SW480 (cell line): ENCODE measurements around the gene EFHD2.
"Not testable (repeated sequence)": the region's sequence is repeated elsewhere in the genome, so short reads cannot be mapped to it uniquely, and the experiment has no call there.

ENCODE experiments used
- DNase-seq: peaks from one replicate; pipeline ENCODE4 v3.0.0-alpha.2; 2016; ENCODE audit warnings: low spot score

The EFHD2 gene

DNA sequence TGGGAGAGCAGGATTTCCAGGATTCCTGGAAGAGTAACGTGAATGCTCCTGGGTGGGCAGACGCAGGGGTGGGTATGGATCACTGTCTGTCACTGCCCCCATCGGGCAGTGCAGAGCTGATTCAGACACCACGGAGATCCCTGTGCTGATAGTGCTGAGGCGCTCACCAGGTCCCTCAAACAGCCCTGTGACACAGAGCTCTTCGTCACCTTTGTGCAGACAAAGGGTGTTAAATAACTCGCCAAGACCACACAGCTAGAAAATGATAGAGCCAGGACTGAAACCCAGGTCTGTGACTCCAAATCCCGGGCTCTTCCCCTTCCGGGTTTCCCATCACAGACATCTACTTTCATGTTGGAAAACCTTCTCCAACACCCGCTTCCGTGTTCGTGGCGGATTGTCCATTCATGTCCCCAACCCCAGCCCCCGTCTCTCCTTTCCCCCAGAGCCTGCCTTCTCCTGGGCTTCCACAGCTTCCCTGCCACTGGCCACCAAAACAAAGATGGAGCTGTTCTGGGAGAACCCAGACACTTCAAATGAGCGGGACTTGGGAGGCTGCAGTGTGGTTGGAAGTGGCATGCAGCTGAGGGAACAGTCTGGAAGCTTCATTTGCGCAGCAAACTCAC lies 2.6 kb downstream of the EFHD2 start:
- peak; percentile 23 for DNase-seq

DNA sequence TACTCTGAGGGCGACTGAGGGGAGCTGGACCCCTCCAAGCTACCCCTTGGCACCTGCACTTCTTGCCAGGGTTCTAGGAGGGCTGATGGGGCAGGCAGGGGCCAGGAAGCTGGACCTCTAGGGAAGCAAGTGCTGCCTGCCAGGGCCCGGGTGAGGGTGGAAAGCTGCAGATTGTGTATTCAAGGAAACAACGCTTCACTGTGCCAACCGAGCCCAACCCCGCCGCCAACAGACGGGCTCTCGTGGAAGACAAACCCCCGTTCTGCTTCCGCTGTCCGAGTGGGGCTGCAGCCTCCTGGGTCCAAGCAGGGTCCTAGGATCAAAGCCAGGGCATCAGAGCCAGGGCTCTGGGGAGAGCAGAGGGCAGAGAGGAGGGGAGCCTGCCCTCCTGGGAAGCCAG lies 3.2 kb downstream of the EFHD2 start:
- DNase-seq, result no peak

DNA sequence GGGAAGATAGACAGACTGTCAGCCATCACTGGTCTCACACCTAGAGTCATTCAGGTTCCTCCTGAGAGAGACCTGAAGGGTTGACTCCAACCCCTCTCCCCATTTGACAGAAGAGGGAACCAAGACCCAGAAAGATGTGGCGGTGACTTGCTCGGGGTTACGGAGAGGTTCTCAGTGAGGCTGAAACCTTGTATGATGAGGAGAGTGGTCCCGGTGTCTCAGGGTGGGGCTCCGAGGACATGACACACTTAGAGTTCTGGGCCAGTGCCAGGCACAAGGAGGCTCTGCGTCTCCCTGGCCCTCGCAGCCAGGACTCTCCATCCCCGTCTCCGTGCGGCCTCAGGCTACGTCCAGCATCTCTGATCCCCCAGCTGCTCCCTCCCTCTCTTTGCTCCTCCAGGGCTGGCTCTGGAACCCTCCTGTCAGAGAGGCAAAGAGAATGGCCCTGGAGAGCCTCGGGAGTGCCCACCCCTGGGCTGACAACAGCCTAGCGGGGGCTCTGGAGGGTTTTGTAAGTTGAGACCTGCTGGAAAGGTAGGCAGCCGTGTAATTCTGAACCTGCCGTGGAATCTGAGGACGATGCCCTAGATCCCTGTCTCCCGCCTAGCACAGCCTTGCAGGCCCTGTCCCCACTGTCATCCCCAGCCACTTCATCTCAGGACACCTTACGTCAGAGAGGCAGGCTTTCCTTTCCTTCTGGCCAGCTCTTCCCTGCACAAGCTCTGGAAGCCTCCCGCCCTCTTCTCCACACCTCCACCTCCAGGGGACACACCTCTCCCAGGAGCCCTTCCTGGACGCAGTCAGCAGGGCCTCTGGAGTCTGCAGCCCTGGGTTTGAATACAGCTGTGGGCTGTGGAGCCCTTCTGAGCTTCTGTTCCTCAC lies 4.1 kb downstream of the EFHD2 start:
- no peak for DNase-seq

DNA sequence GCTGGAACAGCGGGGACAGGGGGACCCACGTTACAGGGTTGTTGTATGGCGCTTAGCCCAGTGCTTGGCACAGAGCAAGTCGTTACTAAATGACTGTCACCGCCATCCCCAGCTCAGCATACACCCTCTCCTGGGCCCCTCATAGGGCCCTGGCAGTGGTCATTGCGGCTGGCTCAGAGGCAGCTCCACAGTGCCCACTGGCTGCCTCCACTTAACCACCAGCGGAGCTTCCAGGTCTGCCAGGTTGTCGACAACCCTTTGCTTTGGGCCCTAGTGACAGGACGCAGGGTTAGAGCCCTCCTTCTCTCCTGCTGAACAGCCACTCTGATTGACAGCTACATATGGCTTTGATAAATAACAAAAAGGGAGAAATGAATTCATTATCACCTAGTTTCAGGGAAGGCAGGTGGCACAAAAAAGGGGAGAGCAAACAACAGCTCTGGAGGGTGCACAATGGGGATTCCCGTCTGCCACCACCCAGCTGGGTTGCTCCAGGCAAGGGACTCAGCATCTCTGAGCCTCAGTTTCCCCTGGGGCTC lies 4.8 kb downstream of the EFHD2 start:
- DNase-seq, result no peak

DNA sequence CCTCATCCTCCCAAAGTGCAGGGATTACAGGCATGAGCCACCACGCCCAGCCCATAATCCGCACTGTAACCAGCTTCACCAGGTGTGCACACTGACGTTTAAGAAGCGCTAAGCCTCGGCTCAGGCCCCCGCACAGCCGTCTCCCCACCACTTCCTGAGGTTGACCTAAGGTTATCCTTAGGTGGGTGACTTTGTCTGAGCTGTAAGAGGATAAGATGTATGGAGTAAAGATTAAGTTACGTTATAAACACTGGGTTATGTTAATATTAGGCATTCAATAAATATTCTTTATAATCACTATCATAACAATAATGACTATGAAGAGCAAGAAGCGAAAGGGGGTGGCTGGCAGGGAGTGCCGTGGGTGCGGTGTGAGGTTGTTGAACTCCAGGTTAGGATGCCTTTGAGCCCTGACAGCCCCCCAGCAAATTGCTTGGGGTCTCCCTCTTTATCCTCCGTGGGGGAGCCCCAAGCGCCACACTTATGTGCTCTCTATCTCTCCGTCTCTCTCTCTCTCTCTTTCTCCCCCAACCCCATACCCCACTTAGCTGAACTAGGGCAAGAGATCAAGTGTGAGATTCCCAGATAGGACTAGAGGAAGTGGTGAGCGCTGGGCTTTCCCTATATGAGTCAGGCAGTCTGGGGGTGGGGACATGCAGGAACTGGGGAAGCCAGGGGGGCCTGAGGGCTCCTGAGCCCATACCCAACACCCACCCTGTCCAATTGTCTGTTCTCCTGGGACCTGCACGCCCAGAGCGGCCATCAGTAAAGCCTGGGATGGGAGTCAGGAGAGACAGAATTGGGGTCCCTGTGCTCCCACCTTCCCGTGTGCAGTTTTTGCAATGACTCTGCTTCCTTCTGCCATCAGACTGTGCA lies 7.6 kb downstream of the EFHD2 start:
- peak; percentile 77 for DNase-seq

DNA sequence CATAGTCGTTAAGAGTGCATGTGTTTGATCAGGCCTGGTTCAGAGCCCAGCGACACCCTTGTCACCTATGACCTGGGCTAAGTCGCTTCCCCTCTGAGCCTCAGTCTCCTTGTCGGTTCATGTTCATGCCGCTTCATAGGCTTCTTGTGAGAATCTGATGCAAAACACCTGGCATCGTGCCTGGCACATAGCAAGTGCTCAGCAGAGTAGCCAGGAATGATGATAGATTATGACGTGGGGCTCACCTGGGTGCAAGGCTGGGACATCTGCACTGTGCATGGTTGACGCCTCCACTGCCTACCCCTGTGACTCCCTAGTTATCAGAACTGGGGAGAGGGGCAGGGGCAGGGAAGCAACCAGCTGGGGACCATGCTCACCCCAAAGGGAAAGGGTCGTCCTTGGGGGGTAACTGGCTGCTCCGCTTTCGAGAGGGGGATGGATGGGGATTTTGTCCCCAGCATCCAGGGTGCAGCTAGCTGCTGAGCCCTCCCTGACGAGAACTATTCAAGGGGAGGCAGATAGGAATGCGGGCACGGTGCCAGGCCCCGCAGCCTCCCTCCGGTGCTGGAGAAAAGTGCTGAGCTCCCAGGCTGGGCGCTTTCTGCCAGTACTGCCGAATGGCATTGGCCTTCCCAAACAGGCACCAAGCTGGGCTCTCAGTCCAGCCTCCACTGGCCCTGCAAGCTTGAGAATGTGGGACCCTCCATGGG lies 9.3 kb downstream of the EFHD2 start:
- DNase-seq, result no peak

DNA sequence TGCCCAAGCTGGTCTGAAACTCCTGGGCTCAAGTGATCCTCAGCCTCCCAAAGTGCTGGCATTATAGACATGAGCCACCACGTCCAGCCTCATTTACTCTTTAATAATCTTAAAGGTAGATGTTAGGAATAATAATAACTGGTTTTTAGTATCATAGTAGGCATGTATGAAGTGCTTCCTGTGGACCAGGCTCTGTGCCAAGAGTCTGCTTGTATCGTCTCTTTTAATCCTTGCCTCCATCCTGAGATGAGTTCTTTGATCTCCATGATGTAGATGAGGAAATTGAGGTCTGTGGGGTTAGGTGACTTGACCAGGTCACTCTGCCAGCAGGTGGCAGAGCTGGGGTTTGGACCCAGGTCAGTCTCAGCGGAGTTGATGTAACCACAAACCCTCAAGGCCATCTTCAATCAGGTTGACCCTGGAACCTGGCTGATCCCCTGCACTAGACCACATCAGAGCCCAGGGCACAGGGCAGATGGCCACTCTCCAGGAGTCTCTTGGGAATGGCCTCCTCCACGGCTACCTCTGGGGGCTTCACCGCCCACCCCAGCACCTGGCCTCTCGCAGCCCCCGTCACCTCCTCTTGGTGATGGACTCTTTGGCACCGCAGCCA lies 11.3 kb downstream of the EFHD2 start:
- no peak for DNase-seq

DNA sequence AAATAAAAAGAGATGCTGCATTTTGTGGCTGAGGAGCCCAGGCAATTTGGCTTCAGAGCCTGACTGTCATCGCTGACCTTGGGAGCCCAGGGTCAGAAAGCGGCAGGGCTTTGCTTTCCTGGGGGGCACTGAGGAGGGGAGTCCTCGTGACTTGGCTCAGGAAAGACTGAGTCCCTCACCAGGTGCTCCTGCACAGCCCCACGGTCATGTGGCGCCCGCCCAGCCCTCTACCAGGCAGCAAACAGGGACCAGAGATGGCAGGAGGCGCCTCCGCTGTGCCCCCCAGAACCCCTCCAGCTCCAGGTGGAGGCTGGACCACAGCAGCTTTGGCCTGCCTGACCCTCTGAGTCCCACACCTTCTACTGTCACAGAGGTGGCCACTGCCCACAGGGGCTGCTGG lies 13.2 kb downstream of the EFHD2 start:
- DNase-seq, result no peak

DNA sequence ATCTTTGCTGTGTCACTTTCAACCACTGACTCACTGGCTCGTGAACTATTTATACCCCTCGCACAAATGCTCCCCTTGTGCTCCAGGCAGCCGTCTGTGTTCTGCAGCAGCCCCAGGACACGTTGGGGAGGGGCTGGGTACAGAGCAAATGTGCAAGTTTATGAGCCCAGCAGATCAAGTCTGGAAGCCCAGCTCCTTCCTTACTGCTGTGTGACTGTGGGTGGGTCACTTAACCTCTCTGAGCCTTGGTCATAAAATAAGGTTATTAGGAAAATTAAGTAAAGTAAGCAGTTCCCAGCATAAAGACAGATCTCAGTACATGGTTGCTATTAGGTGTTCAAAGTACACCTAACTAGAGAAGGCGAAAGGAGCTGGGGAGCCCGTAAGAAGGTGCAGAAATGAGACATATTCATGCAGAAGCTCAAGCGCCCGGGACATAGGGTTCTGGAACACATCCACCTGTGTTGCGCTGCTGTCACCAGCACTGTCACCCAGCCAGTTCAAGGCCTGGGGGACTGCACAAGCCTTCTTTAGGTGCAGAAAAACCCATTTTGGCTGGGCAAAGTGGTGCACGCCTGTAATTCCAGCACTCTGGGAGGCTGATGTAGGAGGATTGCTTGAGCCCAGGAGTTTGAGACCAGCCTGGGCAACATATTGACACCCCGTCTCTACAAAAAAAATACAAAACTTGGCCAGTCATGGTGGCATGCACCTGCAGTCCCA lies 13.8 kb downstream of the EFHD2 start:
- DNase-seq, result no peak

DNA sequence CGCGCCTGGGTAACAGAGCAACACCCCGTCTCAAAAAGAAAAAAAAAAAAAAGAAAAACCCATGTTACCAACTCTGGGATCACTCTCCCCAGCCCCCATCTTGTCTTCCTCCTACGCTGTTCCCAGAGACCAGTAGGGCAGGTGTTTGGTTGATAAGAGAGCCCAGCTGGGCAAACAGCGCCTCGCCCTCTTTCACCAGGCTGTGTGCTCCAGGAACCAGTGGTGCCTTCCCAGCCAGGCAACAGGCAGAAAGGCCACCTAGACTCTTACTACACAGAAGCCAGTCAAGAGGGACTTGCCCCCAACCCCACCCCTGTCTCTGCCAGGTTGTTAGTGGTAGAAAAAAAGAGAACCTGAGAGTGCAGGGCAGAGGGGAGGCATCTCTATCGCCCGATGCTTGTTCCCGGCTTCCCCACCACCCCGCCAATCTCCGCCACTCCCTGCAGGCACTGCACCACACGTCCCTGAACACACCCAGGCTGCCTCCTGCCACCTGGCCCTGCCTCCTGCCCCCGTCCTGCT lies 14.5 kb downstream of the EFHD2 start:
- DNase-seq, result peak; percentile 90

DNA sequence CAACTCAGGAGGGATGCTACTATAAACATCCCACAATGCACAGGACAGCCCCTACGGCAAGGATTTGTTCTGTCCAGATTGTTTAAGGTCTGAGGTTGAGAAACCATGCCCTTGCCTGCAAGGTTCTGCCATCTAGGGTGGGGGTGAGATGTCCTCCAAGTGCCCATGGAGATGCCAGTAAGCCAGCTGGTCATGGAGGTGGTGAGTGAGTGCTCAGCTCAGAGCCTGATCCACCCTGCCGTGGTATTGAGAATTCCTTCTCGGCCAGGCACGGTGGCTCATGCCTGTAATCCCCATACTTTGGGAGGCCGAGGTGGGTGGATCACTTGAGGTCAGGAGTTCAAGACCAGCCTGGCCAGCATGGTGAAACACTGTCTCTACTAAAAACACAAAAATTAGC lies 15.3 kb downstream of the EFHD2 start:
- DNase-seq, result no peak

DNA sequence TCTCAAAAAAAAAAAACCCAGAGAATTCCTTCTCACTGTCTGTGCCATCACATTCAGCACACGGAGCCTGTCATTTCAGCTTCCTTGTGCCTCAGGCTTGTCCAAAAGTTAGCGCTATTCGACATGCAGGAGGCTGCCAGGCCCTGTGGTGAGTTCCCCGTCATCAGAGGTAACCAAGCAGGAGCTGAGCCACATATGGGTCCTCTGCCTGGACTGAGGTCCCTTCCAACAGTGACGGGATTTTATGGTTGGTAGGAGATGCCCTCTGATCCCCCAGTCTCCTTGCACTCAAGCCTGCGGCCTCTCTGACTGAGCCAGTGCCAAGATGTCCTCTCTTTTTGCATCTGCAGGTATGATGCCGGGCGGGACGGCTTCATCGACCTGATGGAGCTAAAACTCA lies 15.8 kb downstream of the EFHD2 start:
- no peak for DNase-seq

DNA sequence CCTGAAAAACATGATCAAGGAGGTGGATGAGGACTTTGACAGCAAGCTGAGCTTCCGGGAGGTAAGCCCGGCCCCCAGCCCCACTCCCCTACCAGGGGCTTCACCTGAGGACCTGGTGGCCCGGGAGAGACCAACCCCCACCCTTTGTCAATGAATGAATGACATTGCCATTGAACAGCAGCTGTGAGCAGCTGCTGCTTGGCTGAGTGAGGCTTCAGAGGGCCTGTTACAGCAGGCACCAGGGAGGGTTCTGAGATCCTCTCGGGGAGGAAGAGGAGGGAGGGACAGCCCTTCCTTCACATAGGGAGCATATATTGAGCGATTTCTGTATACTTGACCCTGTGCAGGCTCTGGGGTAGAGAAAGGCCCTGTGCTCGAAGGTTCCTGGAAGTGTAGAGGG lies 16.3 kb downstream of the EFHD2 start:
- DNase-seq, result no peak

DNA sequence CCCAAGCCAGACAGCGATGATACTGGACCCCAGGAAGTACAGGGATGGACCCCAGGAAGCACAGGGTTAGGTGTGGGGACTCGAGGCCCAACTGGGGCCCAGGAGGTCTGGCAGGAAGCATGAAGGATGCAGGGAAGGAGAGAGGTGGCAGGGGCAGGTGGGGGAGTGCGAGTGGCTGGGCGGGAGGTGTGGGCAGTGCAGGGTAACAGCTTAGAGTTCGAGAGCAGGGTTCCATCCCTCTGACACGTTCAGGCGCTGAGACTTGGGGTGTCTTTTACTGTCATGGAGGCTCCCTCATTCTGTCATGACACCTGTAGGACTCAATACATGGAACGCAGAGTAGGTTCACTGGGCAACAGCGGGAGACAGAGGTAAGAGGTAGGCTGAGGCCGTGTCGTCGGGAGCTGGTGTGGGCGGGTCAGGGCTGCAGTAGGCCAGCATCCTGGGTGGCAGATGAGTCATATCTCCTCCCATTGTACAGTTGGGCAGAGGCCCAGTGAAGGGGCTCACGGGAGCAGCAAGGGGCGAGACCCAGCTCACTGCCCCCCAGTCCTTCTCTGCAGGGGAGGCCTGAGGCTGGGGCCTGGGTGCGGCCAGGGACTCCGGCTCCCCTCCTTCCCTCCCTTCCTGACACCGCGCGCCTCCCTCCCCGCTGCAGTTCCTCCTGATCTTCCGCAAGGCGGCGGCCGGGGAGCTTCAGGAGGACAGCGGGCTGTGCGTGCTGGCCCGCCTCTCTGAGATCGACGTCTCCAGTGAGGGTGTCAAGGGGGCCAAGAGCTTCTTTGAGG lies 17.0 kb downstream of the EFHD2 start:
- DNase-seq, result peak; percentile 51

DNA sequence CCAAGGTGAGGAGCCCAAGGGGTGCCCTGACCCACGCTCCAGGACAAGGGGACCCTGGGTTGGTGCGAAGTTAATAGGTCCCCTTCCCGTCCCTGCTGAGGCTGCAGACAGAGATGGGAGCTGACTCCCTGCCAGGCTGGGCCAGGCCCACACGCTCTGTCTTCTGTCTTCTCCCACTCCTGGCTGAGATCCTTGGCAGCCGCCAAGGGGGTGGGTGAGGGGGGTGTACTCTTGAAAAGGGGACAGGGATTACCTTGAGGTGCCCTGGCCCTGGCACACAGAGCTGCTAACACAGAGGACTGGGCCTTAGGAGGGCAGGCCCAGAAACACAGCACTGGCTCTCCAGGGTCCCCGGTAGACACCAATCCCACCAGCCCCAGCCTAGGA lies 17.6 kb downstream of the EFHD2 start:
- no peak for DNase-seq

DNA sequence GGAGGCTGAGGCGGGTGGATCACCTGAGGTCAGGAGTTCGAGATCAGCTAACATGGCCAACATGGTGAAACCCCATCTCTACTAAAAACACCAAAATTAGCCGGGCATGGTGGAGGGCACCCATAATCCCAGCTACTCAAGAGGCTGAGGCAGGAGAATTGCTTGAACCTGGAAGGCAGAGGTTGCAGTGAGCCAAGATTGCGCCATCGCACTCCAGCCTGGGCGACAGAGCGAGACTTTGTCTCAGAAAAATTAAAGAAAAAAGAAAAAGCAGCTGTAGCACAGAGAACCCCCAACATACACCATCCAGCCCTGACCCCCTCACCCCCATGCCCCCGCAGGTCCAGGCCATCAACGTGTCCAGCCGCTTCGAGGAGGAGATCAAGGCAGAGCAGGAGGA lies 18.6 kb downstream of the EFHD2 start:
- DNase-seq, result not testable (repeated sequence)

DNA sequence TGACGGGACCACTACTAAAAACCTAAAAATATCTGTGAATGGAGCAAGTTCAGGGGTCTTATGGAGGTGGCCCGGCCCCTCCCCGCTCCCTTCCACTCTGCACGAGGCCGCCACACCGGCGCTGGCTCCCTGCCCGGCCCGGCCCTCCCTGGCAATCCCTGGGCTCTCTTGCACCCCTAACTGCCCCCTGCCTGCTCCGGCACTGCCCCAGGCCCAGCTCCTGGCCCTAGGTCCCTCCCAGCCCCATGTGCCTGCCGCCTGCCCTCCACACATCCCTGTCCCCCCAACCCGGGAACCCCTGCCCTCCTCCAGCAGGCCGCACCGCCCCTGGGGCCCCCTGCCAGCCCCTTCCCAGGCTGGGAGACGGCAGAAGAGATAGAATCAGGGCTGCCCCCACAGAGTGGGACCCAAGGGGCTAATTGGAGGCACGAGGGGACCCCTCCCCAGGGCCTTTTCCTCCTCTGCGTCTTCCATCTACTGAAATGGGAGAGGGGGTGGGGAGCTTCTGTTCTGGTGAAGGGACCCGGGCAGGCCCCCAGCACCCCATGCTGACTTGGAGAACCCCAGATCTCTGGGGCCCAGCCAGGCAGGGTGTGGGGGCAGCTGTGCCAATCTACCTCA lies 19.2 kb downstream of the EFHD2 start:
- DNase-seq, result no peak

DNA sequence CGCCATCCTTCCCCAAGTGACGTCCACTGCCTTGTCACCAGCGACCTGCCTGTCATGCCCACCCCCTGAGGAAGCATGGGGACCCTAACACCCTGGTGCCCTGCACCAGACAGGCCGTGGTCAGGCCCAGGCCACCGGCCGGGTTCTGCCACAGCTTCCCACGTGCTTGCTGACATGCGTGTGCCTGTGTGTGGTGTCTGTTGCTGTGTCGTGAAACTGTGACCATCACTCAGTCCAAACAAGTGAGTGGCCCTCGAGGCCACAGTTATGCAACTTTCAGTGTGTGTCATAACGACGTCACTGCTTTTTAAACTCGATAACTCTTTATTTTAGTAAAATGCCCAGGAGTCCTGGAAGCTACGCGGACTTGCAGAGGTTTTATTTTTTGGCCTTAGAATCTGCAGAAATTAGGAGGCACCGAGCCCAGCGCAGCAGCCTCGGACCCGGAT lies 20.0 kb downstream of the EFHD2 start:
- DNase-seq, result no peak
